GM23338 (cell line): ENCODE data around the gene PRTFDC1. TPM values are rescaled to one million over a fixed set of nuclear protein-coding genes. Genes with fewer than 3 reads are reported as not detected.

ENCODE experiments used
- ATAC-seq: fragments of 200-7000 bp; cut with Tn5 transposase; 3 replicates; pipeline ENCODE4 v1.9.1; 2020
- DNase-seq: peaks from one replicate; pipeline ENCODE4 v3.0.0-alpha.2; 2015; ENCODE audit warnings: low spot score
- H2AFZ ChIP-seq: fragments of 200-600 bp; sonication (generic); 2 replicates; pipeline ENCODE4 v1.8.0; 2016; ENCODE audit warnings: antibody characterized with exemption, mild to moderate bottlenecking, moderate library complexity
- H3F3A ChIP-seq: fragments of 200-600 bp; sonication (generic); replicated peaks from 2 replicates; pipeline ENCODE4 v1.8.0; 2017; ENCODE audit warnings: antibody characterized with exemption, mixed run types, low read depth
- H3K27ac ChIP-seq: fragments of 200-600 bp; sonication (generic); 2 replicates; pipeline ENCODE4 v1.6.1; 2016; ENCODE audit warnings: low read depth
- H3K27me3 ChIP-seq: fragments of 200-600 bp; sonication (generic); 2 replicates; pipeline ENCODE4 v1.8.0; 2016; ENCODE audit warnings: mild to moderate bottlenecking, mixed run types, moderate library complexity; ENCODE audit not compliant: insufficient read depth
- H3K36me3 ChIP-seq: fragments of 200-600 bp; sonication (generic); 2 replicates; pipeline ENCODE4 v1.8.0; 2016; ENCODE audit warnings: mild to moderate bottlenecking; ENCODE audit not compliant: insufficient read depth
- H3K4me1 ChIP-seq: fragments of 200-600 bp; sonication (generic); 2 replicates; pipeline ENCODE4 v1.8.0; 2016; ENCODE audit warnings: mild to moderate bottlenecking, moderate library complexity; ENCODE audit not compliant: insufficient read depth
- H3K4me2 ChIP-seq: fragments of 200-600 bp; sonication (generic); 2 replicates; pipeline ENCODE4 v1.7.1; 2017; ENCODE audit warnings: mixed run types
- H3K4me3 ChIP-seq: fragments of 200-600 bp; sonication (generic); 2 replicates; pipeline ENCODE4 v1.6.1; 2016; ENCODE audit warnings: mixed run types
- H3K79me2 ChIP-seq: fragments of 200-600 bp; sonication (generic); replicated peaks from 2 replicates; pipeline ENCODE4 v1.8.0; 2017; ENCODE audit warnings: mild to moderate bottlenecking; ENCODE audit not compliant: insufficient read depth
- H3K9me2 ChIP-seq: fragments of 200-600 bp; sonication (generic); 2 replicates; pipeline ENCODE4 v1.8.0; 2017; ENCODE audit not compliant: insufficient read depth
- H4K20me1 ChIP-seq: fragments of 200-600 bp; sonication (generic); replicated peaks from 2 replicates; pipeline ENCODE4 v1.8.0; 2017; ENCODE audit warnings: mild to moderate bottlenecking; ENCODE audit not compliant: insufficient read depth
- H3K27ac Mint-ChIP-seq: 2 replicates; pipeline ENCODE4 v1.8.0; 2020; ENCODE audit warnings: inconsistent platforms, mild to moderate bottlenecking, moderate library complexity, mixed read lengths
- H3K27me3 Mint-ChIP-seq: 3 replicates; pipeline ENCODE4 v1.8.0; 2022; ENCODE audit warnings: low read depth, mild to moderate bottlenecking, moderate library complexity, mixed read lengths, inconsistent platforms; ENCODE audit not compliant: insufficient read depth, poor library complexity
- H3K36me3 Mint-ChIP-seq: 3 replicates; pipeline ENCODE4 v1.8.0; 2021; ENCODE audit warnings: low read depth, mild to moderate bottlenecking, inconsistent platforms, moderate library complexity, mixed read lengths
- H3K4me1 Mint-ChIP-seq: 3 replicates; pipeline ENCODE4 v1.8.0; 2020; ENCODE audit warnings: mild to moderate bottlenecking, inconsistent platforms, mixed read lengths
- H3K4me3 Mint-ChIP-seq: 3 replicates; pipeline ENCODE4 v1.8.0; 2021; ENCODE audit warnings: moderate library complexity, mild to moderate bottlenecking, inconsistent platforms, mixed read lengths
- H3K9me3 Mint-ChIP-seq: 3 replicates; pipeline ENCODE4 v1.8.0; 2020; ENCODE audit warnings: moderate library complexity, mild to moderate bottlenecking, inconsistent platforms, mixed read lengths
- EZH2 ChIP-seq: fragments of 200-600 bp; sonication (generic); IDR thresholded peaks from one replicate; pipeline ENCODE4 v1.8.0; 2017; ENCODE audit warnings: antibody characterized with exemption, mild to moderate bottlenecking, low read depth; ENCODE audit not compliant: unreplicated experiment
- EZH2phosphoT487 ChIP-seq: fragments of 200-600 bp; sonication (generic); IDR thresholded peaks from one replicate; pipeline ENCODE4 v1.8.1; 2018; ENCODE audit warnings: antibody characterized with exemption; ENCODE audit not compliant: unreplicated experiment
- JUNB ChIP-seq: IDR thresholded peaks from one replicate; pipeline ENCODE4 v1.6.1; 2016; ENCODE audit warnings: antibody characterized with exemption; ENCODE audit not compliant: unreplicated experiment
- NANOG ChIP-seq: IDR thresholded peaks from 2 replicates; pipeline ENCODE4 v1.6.1; 2016; ENCODE audit warnings: antibody characterized with exemption, borderline replicate concordance
- STAT1 ChIP-seq: IDR thresholded peaks from one replicate; pipeline ENCODE4 v1.6.1; 2016; ENCODE audit warnings: antibody characterized with exemption; ENCODE audit not compliant: unreplicated experiment
- ZNF114 ChIP-seq: fragments of 250-450 bp; sonication (Bioruptor Pico); IDR thresholded peaks from 2 replicates; pipeline ENCODE4 v1.5.0; 2020; ENCODE audit warnings: mild to moderate bottlenecking, moderate library complexity
- ZNF331 ChIP-seq: fragments of 250-450 bp; sonication (Bioruptor Pico); IDR thresholded peaks from 2 replicates; pipeline ENCODE4 v1.5.0; 2020; ENCODE audit warnings: low read depth, mild to moderate bottlenecking, moderate library complexity
- polyA plus RNA-seq: library from polyadenylated mRNA; unstranded; fragments of >200 nt; fragmentation: Nextera tagmentation; extraction: Ambion mirVana; gene quantifications from 2 replicates; pipeline ENCODE4 v1.2.1, GENCODE V29; 2016
- total RNA-seq: library from RNA; depleted of rRNA; stranded (reverse); fragments of >200 nt; shearing (Covaris generic); gene quantifications from 2 replicates; pipeline ENCODE4 v1.2.3, GENCODE V29; 2014
- TF ChIP-seq, protein P1 (sequence below): fragments of 250-450 bp; sonication (Bioruptor Pico); IDR thresholded peaks from 2 replicates; pipeline ENCODE4 v1.5.0; 2020; ENCODE audit warnings: mild to moderate bottlenecking, moderate library complexity
- TF ChIP-seq, protein P2 (sequence below): IDR thresholded peaks from one replicate; pipeline ENCODE4 v1.6.1; 2018; ENCODE audit warnings: antibody characterized with exemption; ENCODE audit not compliant: unreplicated experiment
- TF ChIP-seq, protein P3 (sequence below), 2 experiments: fragments of 200-600 bp in 1 of 2; sonication (generic) in 1 of 2; conservative IDR thresholded peaks; 2 replicates each; pipeline versions ENCODE4 v1.5.1 to v1.6.1; 2016 to 2017; ENCODE audit warnings: antibody characterized with exemption in 2 of 2, low read depth in 2 of 2, mild to moderate bottlenecking in 2 of 2, moderate library complexity in 1 of 2

PRTFDC1 gene
- total and polyA plus RNA-seq, 2 experiments from 2014 or later, result 7.9 to 9.1 TPM

DNA sequence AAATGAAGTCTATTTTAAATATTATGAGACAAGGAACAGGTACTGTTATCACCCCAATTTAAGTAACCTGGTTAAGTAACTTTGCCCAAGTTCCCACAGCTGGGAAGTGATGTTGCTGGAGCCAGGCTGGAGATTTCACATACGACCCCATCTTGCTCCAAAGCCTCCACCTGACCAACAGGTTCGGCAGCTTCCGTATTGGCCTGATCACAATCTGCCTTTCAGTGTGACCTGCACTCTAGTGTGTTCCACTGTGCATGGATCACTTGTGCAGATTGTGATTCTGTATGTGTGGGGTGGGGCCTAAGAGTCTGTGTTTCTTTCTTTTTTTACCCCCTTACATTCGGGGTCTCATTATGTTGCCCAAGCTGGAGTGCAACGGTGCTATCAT, 66.1 kb downstream of the PRTFDC1 start:
- no peak overlapping the region for H3K4me2 ChIP-seq
- H3K79me2 ChIP-seq, result no peaks in the 10 kb centered on the region
- Mint-ChIP-seq H3K4me1 (peaks cover 16% of the 10 kb centered on the region), H3K27me3 (peaks cover 3% of the 10 kb centered on the region), H3K4me3 (no peak overlapping the region), H3K27ac (no peak overlapping the region), H3K36me3 (no peaks in the 10 kb centered on the region), H3K9me3 (no peaks in the 10 kb centered on the region)
- DNase-seq (no peak), ATAC-seq (no peak)
- H3F3A ChIP-seq, result no peaks in the 10 kb centered on the region
- no peaks in the 10 kb centered on the region for H3K36me3 ChIP-seq
- no peaks in the 10 kb centered on the region for H3K27me3 ChIP-seq
- no peaks in the 10 kb centered on the region for H3K9me2 ChIP-seq
- H3K4me1 ChIP-seq, result peaks cover 17% of the 10 kb centered on the region
- no peak overlapping the region for H3K4me3 ChIP-seq
- no peak overlapping the region for H3K27ac ChIP-seq
- no peak overlapping the region for H2AFZ ChIP-seq
- TF ChIP-seq EZH2phosphoT487 (no peak), STAT1 (no peak)
- TF ChIP-seq, protein P1, sequence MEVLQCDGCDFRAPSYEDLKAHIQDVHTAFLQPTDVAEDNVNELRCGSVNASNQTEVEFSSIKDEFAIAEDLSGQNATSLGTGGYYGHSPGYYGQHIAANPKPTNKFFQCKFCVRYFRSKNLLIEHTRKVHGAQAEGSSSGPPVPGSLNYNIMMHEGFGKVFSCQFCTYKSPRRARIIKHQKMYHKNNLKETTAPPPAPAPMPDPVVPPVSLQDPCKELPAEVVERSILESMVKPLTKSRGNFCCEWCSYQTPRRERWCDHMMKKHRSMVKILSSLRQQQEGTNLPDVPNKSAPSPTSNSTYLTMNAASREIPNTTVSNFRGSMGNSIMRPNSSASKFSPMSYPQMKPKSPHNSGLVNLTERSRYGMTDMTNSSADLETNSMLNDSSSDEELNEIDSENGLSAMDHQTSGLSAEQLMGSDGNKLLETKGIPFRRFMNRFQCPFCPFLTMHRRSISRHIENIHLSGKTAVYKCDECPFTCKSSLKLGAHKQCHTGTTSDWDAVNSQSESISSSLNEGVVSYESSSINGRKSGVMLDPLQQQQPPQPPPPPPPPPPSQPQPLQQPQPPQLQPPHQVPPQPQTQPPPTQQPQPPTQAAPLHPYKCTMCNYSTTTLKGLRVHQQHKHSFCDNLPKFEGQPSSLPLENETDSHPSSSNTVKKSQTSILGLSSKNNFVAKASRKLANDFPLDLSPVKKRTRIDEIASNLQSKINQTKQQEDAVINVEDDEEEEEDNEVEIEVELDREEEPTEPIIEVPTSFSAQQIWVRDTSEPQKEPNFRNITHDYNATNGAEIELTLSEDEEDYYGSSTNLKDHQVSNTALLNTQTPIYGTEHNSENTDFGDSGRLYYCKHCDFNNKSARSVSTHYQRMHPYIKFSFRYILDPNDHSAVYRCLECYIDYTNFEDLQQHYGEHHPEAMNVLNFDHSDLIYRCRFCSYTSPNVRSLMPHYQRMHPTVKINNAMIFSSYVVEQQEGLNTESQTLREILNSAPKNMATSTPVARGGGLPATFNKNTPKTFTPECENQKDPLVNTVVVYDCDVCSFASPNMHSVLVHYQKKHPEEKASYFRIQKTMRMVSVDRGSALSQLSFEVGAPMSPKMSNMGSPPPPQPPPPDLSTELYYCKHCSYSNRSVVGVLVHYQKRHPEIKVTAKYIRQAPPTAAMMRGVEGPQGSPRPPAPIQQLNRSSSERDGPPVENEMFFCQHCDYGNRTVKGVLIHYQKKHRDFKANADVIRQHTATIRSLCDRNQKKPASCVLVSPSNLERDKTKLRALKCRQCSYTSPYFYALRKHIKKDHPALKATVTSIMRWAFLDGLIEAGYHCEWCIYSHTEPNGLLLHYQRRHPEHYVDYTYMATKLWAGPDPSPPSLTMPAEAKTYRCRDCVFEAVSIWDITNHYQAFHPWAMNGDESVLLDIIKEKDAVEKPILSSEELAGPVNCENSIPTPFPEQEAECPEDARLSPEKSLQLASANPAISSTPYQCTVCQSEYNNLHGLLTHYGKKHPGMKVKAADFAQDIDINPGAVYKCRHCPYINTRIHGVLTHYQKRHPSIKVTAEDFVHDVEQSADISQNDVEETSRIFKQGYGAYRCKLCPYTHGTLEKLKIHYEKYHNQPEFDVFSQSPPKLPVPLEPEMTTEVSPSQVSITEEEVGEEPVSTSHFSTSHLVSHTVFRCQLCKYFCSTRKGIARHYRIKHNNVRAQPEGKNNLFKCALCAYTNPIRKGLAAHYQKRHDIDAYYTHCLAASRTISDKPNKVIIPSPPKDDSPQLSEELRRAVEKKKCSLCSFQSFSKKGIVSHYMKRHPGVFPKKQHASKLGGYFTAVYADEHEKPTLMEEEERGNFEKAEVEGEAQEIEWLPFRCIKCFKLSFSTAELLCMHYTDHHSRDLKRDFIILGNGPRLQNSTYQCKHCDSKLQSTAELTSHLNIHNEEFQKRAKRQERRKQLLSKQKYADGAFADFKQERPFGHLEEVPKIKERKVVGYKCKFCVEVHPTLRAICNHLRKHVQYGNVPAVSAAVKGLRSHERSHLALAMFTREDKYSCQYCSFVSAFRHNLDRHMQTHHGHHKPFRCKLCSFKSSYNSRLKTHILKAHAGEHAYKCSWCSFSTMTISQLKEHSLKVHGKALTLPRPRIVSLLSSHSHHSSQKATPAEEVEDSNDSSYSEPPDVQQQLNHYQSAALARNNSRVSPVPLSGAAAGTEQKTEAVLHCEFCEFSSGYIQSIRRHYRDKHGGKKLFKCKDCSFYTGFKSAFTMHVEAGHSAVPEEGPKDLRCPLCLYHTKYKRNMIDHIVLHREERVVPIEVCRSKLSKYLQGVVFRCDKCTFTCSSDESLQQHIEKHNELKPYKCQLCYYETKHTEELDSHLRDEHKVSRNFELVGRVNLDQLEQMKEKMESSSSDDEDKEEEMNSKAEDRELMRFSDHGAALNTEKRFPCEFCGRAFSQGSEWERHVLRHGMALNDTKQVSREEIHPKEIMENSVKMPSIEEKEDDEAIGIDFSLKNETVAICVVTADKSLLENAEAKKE, result no peak
- no peaks in the 10 kb centered on the region for H4K20me1 ChIP-seq

DNA sequence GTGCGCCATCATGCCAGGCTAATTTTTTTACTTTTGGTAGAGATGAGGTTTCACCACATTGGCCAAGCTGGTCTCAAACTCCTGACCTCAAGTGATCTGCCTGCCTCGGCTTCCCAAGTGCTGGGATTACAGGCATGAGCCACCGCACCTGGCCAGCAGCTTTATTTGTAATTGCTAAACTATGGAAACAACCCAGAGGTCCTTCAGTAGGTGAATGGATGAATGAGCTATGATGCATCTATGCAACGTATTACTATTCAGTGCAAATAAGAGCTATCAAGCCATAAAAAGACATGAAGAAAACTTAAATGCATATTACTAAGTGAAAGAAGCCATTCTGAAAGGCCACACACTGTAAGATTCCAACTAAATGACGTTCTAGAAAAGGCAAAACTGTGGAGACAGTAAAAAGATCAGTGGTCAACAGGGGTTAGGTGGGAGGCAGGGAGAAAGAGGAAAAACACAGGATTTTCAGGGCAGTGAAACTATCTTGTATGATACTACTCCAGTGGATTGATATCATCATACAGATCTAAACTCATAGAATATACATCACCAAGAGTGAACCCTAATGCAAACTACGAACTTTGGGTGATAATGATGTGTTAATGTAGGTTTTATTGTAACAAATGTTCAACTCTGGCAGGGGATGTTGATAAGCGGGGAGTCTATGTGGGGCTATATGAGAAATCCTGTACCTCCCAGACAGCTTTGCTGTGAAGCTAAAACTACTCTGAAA, 66.7 kb downstream of the PRTFDC1 start:
- no peaks in the 10 kb centered on the region for H3K9me3 Mint-ChIP-seq
- no peak overlapping the region for H3K4me3 Mint-ChIP-seq
- H3K4me2 ChIP-seq, result no peak overlapping the region
- no peak overlapping the region for H3K27ac ChIP-seq
- H4K20me1 ChIP-seq, result no peaks in the 10 kb centered on the region
- DNase-seq (no peak), ATAC-seq (no peak)
- peaks cover 16% of the 10 kb centered on the region for H3K4me1 Mint-ChIP-seq
- no peaks in the 10 kb centered on the region for H3K79me2 ChIP-seq
- H2AFZ ChIP-seq, result no peak overlapping the region
- no peaks in the 10 kb centered on the region for H3K9me2 ChIP-seq
- no peaks in the 10 kb centered on the region for H3K36me3 ChIP-seq
- peaks cover 5% of the 10 kb centered on the region for H3K27me3 Mint-ChIP-seq
- H3K4me1 ChIP-seq, result peaks cover 17% of the 10 kb centered on the region
- H3K36me3 Mint-ChIP-seq, result no peaks in the 10 kb centered on the region
- no peaks in the 10 kb centered on the region for H3F3A ChIP-seq
- H3K27me3 ChIP-seq, result no peaks in the 10 kb centered on the region
- H3K27ac Mint-ChIP-seq, result no peak overlapping the region
- no peak overlapping the region for H3K4me3 ChIP-seq
- TF ChIP-seq NANOG (no peak), EZH2 (no peak), JUNB (no peak), ZNF331 (CRISPR knock-in tag) (no peak), ZNF114 (no peak), STAT1 (no peak), EZH2phosphoT487 (no peak)
- TF ChIP-seq, protein P2, sequence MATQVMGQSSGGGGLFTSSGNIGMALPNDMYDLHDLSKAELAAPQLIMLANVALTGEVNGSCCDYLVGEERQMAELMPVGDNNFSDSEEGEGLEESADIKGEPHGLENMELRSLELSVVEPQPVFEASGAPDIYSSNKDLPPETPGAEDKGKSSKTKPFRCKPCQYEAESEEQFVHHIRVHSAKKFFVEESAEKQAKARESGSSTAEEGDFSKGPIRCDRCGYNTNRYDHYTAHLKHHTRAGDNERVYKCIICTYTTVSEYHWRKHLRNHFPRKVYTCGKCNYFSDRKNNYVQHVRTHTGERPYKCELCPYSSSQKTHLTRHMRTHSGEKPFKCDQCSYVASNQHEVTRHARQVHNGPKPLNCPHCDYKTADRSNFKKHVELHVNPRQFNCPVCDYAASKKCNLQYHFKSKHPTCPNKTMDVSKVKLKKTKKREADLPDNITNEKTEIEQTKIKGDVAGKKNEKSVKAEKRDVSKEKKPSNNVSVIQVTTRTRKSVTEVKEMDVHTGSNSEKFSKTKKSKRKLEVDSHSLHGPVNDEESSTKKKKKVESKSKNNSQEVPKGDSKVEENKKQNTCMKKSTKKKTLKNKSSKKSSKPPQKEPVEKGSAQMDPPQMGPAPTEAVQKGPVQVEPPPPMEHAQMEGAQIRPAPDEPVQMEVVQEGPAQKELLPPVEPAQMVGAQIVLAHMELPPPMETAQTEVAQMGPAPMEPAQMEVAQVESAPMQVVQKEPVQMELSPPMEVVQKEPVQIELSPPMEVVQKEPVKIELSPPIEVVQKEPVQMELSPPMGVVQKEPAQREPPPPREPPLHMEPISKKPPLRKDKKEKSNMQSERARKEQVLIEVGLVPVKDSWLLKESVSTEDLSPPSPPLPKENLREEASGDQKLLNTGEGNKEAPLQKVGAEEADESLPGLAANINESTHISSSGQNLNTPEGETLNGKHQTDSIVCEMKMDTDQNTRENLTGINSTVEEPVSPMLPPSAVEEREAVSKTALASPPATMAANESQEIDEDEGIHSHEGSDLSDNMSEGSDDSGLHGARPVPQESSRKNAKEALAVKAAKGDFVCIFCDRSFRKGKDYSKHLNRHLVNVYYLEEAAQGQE, result no peak
- TF ChIP-seq, protein P3, sequence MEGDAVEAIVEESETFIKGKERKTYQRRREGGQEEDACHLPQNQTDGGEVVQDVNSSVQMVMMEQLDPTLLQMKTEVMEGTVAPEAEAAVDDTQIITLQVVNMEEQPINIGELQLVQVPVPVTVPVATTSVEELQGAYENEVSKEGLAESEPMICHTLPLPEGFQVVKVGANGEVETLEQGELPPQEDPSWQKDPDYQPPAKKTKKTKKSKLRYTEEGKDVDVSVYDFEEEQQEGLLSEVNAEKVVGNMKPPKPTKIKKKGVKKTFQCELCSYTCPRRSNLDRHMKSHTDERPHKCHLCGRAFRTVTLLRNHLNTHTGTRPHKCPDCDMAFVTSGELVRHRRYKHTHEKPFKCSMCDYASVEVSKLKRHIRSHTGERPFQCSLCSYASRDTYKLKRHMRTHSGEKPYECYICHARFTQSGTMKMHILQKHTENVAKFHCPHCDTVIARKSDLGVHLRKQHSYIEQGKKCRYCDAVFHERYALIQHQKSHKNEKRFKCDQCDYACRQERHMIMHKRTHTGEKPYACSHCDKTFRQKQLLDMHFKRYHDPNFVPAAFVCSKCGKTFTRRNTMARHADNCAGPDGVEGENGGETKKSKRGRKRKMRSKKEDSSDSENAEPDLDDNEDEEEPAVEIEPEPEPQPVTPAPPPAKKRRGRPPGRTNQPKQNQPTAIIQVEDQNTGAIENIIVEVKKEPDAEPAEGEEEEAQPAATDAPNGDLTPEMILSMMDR (conservative IDR thresholded peaks at IDR 0.05; ENCODE audit: low read depth in 2 of 2), result no peak
